CD4-positive, alpha-beta T cell (primary cell): Measurements from ENCODE around the gene NDC1. TPM values are rescaled to one million over a fixed set of nuclear protein-coding genes. Genes with fewer than 3 reads are reported as not detected.

Source experiments
- ATAC-seq: fragments of 200-7000 bp; cut with Tn5 transposase; one replicate; pipeline ENCODE4 v1.10.0; 2022; ENCODE audit warnings: mild to moderate bottlenecking; ENCODE audit not compliant: poor library complexity
- CTCF ChIA-PET: fragments of 350-600 bp; sonication (Branson Sonifier 250); formaldehyde crosslinking; loops from one replicate; lab custom pipeline; 2021; ENCODE audit warnings: antibody characterized with exemption, inconsistent platforms; lab: Charles Lee
- POLR2A ChIA-PET: fragments of 350-600 bp; sonication (Branson Sonifier 250); formaldehyde crosslinking; loops from one replicate; lab custom pipeline; 2021; ENCODE audit warnings: antibody characterized with exemption, inconsistent platforms; lab: Charles Lee
- DNase-seq, 14 experiments: peaks; one replicate each; pipeline ENCODE4 v3.0.0-alpha.2; 2013 to 2020; ENCODE audit warnings: mixed read lengths in 2 of 14
- H3K27ac ChIP-seq, 2 donors: one replicate each; pipeline versions ENCODE4 v1.5.1 to v1.7.0; 2013; ENCODE audit warnings: low read length in 2 of 2, low read depth in 1 of 2, mild to moderate bottlenecking in 1 of 2
- H3K27me3 ChIP-seq, 2 experiments: 1 replicate in 1 of 2; 2 replicates in 1 of 2; pipeline versions ENCODE4 v1.6.1 to v1.7.0; 2013; ENCODE audit warnings: low read length in 2 of 2, control low read depth in 1 of 2, mild to moderate bottlenecking in 1 of 2, moderate library complexity in 1 of 2; ENCODE audit not compliant: insufficient read depth in 2 of 2, control insufficient read depth in 1 of 2
- H3K36me3 ChIP-seq: one replicate; pipeline ENCODE4 v1.6.1; 2013; ENCODE audit warnings: low read length, control low read depth; ENCODE audit not compliant: insufficient read depth
- H3K4me1 ChIP-seq: one replicate; pipeline ENCODE4 v1.6.1; 2013; ENCODE audit warnings: low read length, control low read depth; ENCODE audit not compliant: insufficient read depth
- H3K4me3 ChIP-seq: one replicate; pipeline ENCODE4 v1.5.1; 2013; ENCODE audit warnings: mild to moderate bottlenecking, low read length, moderate library complexity
- H3K9me3 ChIP-seq, 2 experiments: 1 replicate in 1 of 2; 2 replicates in 1 of 2; pipeline versions ENCODE4 v1.6.1 to v1.7.0; 2013; ENCODE audit warnings: low read length in 2 of 2, mild to moderate bottlenecking in 2 of 2, control low read depth in 1 of 2, moderate library complexity in 1 of 2; ENCODE audit not compliant: control insufficient read depth in 1 of 2, insufficient read depth in 1 of 2
- H3K27ac Mint-ChIP-seq: one replicate; pipeline ENCODE4 v1.8.0; 2020; ENCODE audit warnings: mixed read lengths
- H3K27me3 Mint-ChIP-seq: one replicate; pipeline ENCODE4 v1.8.0; 2021; ENCODE audit warnings: mixed read lengths
- H3K36me3 Mint-ChIP-seq: one replicate; pipeline ENCODE4 v1.8.0; 2021; ENCODE audit warnings: low read depth, mixed read lengths
- H3K4me1 Mint-ChIP-seq: one replicate; pipeline ENCODE4 v1.8.0; 2021; ENCODE audit warnings: low read depth, mixed read lengths
- H3K4me3 Mint-ChIP-seq: one replicate; pipeline ENCODE4 v1.8.0; 2020; ENCODE audit warnings: mild to moderate bottlenecking, mixed read lengths
- H3K9me3 Mint-ChIP-seq: one replicate; pipeline ENCODE4 v1.8.0; 2020; ENCODE audit warnings: mixed read lengths
- CTCF ChIP-seq: fragments of 200-600 bp; IDR thresholded peaks from one replicate; pipeline ENCODE4 v1.8.0; 2022; ENCODE audit warnings: antibody characterized with exemption, mild to moderate bottlenecking
- intact Hi-C, 2 experiments: fragments of 100-400 bp; cut with DNase I in 1 of 2; cut with micrococcal nuclease in 1 of 2; formaldehyde crosslinking; loops; one replicate each; pipeline versions ENCODE4 v1.15.1 to v1.9.0; 2023 to 2025; cut with DNase I, micrococcal nuclease
- total RNA-seq, 174 experiments: library from RNA in 2 of 174; stranded (reverse) in 2 of 174; gene quantifications; one replicate each; pipeline ENCODE4 v1.2.3 and lab custom pipeline; 2021 to 2026

The NDC1 gene
- total RNA-seq, 2 experiments from 2014 or later: 5.4 to 8.1 TPM

DNA sequence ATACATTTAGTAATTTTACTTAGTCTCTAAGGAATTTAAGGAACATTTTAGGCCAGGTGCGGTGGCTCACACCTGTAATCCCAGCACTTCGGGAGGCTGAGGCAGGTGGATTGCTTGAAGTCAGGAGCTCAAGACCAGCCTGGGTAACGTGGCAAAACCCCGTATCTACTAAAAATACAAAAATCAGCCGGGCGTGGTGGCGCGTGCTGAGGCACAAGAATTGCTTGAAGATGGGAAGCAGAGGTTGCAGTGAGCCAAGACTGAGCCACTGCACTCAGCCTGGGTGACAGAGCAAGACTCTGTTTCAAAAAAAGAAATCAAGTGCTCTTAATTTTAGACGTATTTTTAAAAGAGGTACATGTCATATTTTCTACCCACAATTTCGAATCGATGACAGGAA, 3.3 kb downstream of the NDC1 start:
- Mint-ChIP-seq H3K4me3 (no peak overlapping the region), H3K9me3 (no peaks in the 10 kb centered on the region), H3K27me3 (no peaks in the 10 kb centered on the region), H3K36me3 (peaks cover 22% of the 10 kb centered on the region), H3K4me1 (peaks cover 37% of the 10 kb centered on the region), H3K27ac (no peak overlapping the region)
- H3K4me1 ChIP-seq: peaks cover 13% of the 10 kb centered on the region
- peaks cover under 1% of the 10 kb centered on the region for H3K36me3 ChIP-seq
- H3K27me3 ChIP-seq: no peaks in the 10 kb centered on the region
- intact Hi-C loops: loop anchor here in 1 of 2 experiments (5.0 to 10.0 kb wide), 4 partner anchors 368 to 1780 kb away; partner anchors contain the start of genes BTF3L4, CYB5RL, MRPL37 and SSBP3
- TF ChIP-seq CTCF: no peak
- CTCF ChIA-PET: no interaction called here
- no peak overlapping the region for H3K27ac ChIP-seq
- DNase-seq: no peak
- H3K4me3 ChIP-seq: no peak overlapping the region
- H3K9me3 ChIP-seq: no peaks in the 10 kb centered on the region
- POLR2A ChIA-PET: no interaction called here
- no peak for ATAC-seq

DNA sequence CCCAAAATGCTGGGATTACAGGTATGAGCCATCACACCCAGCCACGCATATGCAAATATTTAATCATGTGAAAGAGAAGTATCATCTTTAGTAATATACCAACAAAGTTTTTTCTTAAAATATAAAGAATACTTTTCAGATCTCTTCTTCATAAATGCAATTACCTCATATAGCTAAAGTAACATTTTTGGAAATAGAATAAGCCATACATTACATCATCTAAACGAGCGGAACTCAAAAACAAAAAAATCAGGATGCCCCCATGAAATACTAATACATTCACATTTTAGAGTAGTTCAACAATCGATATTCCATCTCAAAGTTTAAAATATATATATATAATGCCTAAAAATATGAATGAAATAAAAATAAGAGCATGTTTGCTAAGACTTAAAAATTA, 4.7 kb downstream of the NDC1 start:
- no peak for DNase-seq
- CTCF ChIA-PET: no interaction called here
- POLR2A ChIA-PET: no interaction called here
- Histone ChIP-seq H3K4me3 (no peak overlapping the region), H3K4me1 (peaks cover 13% of the 10 kb centered on the region), H3K36me3 (peaks cover 10% of the 10 kb centered on the region), H3K9me3 (no peaks in the 10 kb centered on the region), H3K27me3 (no peaks in the 10 kb centered on the region), H3K27ac (no peak overlapping the region)
- no peak for TF ChIP-seq CTCF
- H3K27me3 Mint-ChIP-seq: no peaks in the 10 kb centered on the region
- peaks cover 33% of the 10 kb centered on the region for H3K36me3 Mint-ChIP-seq
- H3K4me1 Mint-ChIP-seq: peaks cover 28% of the 10 kb centered on the region
- intact Hi-C loops: loop anchor here in 1 of 2 experiments (10.0 kb wide), 1 partner anchor 1779 kb away; the partner anchor contains the start of genes BTF3L4 and TXNDC12
- H3K9me3 Mint-ChIP-seq: no peaks in the 10 kb centered on the region
- H3K27ac Mint-ChIP-seq: no peak overlapping the region
- no peak for ATAC-seq
- H3K4me3 Mint-ChIP-seq: no peak overlapping the region

GRCh38 chr1:53826367-53826766, 11.7 kb downstream of the NDC1 start:
- TF ChIP-seq CTCF: no peak
- no peaks in the 10 kb centered on the region for H3K27me3 ChIP-seq
- intact Hi-C loops: no loop called here
- no peak overlapping the region for H3K4me3 Mint-ChIP-seq
- no peak overlapping the region for H3K27ac ChIP-seq
- H3K4me3 ChIP-seq: no peak overlapping the region
- H3K4me1 Mint-ChIP-seq: no peaks in the 10 kb centered on the region
- no peak for ATAC-seq
- H3K36me3 ChIP-seq: peaks cover 53% of the 10 kb centered on the region
- H3K27ac Mint-ChIP-seq: no peak overlapping the region
- H3K36me3 Mint-ChIP-seq: peaks cover 58% of the 10 kb centered on the region
- no peak for DNase-seq
- CTCF ChIA-PET: no interaction called here
- no peaks in the 10 kb centered on the region for H3K9me3 ChIP-seq
- H3K9me3 Mint-ChIP-seq: no peaks in the 10 kb centered on the region
- H3K27me3 Mint-ChIP-seq: no peaks in the 10 kb centered on the region
- H3K4me1 ChIP-seq: no peaks in the 10 kb centered on the region
- POLR2A ChIA-PET: interaction anchor here (0.7 kb wide), 1 partner anchor 119 kb away, joined by 5 read pairs; the partner anchor contains the start of gene IFT25
